Activated T-helper 17 cell treated with anti-CD3 and anti-CD28 coated beads, Interleukin-2, amount 50 U/mL, for 72 hours (primary cell): ENCODE measurements around the gene XPOT. TPM values are rescaled to one million over a fixed set of nuclear protein-coding genes. Genes with fewer than 3 reads are reported as not detected.
A peak's percentile ranks its signal among the peaks of the same experiment; 100 is the strongest.

ENCODE experiments used
- ATAC-seq: fragments of 150-1000 bp; cut with Tn5 transposase; replicated peaks from 2 replicates; pipeline ENCODE4 v1.10.0; 2021; ENCODE audit warnings: mild to moderate bottlenecking, moderate library complexity
- H3K27ac Mint-ChIP-seq: one replicate; pipeline ENCODE4 v1.8.0; 2022; ENCODE audit warnings: mixed read lengths
- H3K27me3 Mint-ChIP-seq: one replicate; pipeline ENCODE4 v1.8.0; 2022; ENCODE audit warnings: mixed read lengths
- H3K36me3 Mint-ChIP-seq: one replicate; pipeline ENCODE4 v1.8.0; 2022; ENCODE audit warnings: low read depth, mild to moderate bottlenecking, mixed read lengths
- H3K4me1 Mint-ChIP-seq: one replicate; pipeline ENCODE4 v1.8.0; 2022; ENCODE audit warnings: mixed read lengths
- H3K4me3 Mint-ChIP-seq: one replicate; pipeline ENCODE4 v1.8.0; 2022; ENCODE audit warnings: mild to moderate bottlenecking, mixed read lengths
- H3K9me3 Mint-ChIP-seq: one replicate; pipeline ENCODE4 v1.8.0; 2022; ENCODE audit warnings: mixed read lengths
- total RNA-seq, 2 donors: library from RNA; stranded (reverse); gene quantifications; one replicate each; pipeline ENCODE4 v1.2.3, GENCODE V29; 2022

Gene XPOT
- total RNA-seq, 2 donors from 2014 or later = 72.7 to 131 TPM

GRCh38 chr12:64402181-64402580 is 2.0 kb upstream of the XPOT start:
- Mint-ChIP-seq H3K27me3 (no peaks in the 10 kb centered on the region), H3K4me1 (peaks cover 10% of the 10 kb centered on the region), H3K36me3 (peaks cover 8% of the 10 kb centered on the region), H3K9me3 (no peaks in the 10 kb centered on the region), H3K4me3 (no peak overlapping the region), H3K27ac (no peak overlapping the region)
- no peak for ATAC-seq

GRCh38 chr12:64404470-64405256 is 471 bp downstream of the XPOT start:
- ATAC-seq = peak; percentile 25
- peaks cover 9% of the 10 kb centered on the region for H3K4me1 Mint-ChIP-seq

GRCh38 chr12:64407342-64408223 is 3.4 kb downstream of the XPOT start:
- Mint-ChIP-seq H3K27ac (no peak overlapping the region), H3K4me1 (peaks cover 4% of the 10 kb centered on the region), H3K27me3 (no peaks in the 10 kb centered on the region), H3K9me3 (no peaks in the 10 kb centered on the region), H3K36me3 (peaks cover 48% of the 10 kb centered on the region), H3K4me3 (peak overlapping the region; percentile 90)
- no peak for ATAC-seq

More at GRCh38 chr12:64404470-64405256, 471 bp downstream of the XPOT start:
- no peaks in the 10 kb centered on the region for H3K27me3 Mint-ChIP-seq
- peaks cover 19% of the 10 kb centered on the region for H3K36me3 Mint-ChIP-seq
- no peaks in the 10 kb centered on the region for H3K9me3 Mint-ChIP-seq
- H3K4me3 Mint-ChIP-seq = peak overlapping the region; percentile 90
- H3K27ac Mint-ChIP-seq = peak overlapping the region; percentile 91

GRCh38 chr12:64411427-64411826 is 7.2 kb downstream of the XPOT start:
- H3K4me1 Mint-ChIP-seq = peaks cover 7% of the 10 kb centered on the region
- no peak overlapping the region for H3K4me3 Mint-ChIP-seq
- no peaks in the 10 kb centered on the region for H3K9me3 Mint-ChIP-seq
- H3K27me3 Mint-ChIP-seq = no peaks in the 10 kb centered on the region
- no peak for ATAC-seq
- peaks cover 79% of the 10 kb centered on the region for H3K36me3 Mint-ChIP-seq
- peak overlapping the region; percentile 22 for H3K27ac Mint-ChIP-seq

- Mint-ChIP-seq H3K4me1 (peaks cover 7% of the 10 kb centered on the region), H3K27ac (no peak overlapping the region), H3K4me3 (no peak overlapping the region), H3K27me3 (no peaks in the 10 kb centered on the region), H3K36me3 (peaks cover 89% of the 10 kb centered on the region), H3K9me3 (no peaks in the 10 kb centered on the region)
- ATAC-seq = no peak
These were observed 8.3 kb downstream of the XPOT start for GRCh38 chr12:64412459-64412858.

GRCh38 chr12:64413884-64414283 is 9.7 kb downstream of the XPOT start:
- Mint-ChIP-seq H3K27me3 (no peaks in the 10 kb centered on the region), H3K36me3 (peaks cover 99% of the 10 kb centered on the region), H3K27ac (no peak overlapping the region)

GRCh38 chr12:64418209-64418608 is 14.0 kb downstream of the XPOT start:
- Mint-ChIP-seq H3K9me3 (no peaks in the 10 kb centered on the region), H3K27me3 (no peaks in the 10 kb centered on the region), H3K4me3 (no peak overlapping the region), H3K27ac (peak overlapping the region; percentile 63), H3K4me1 (no peaks in the 10 kb centered on the region), H3K36me3 (peaks cover 100% of the 10 kb centered on the region)
- no peak for ATAC-seq

More at GRCh38 chr12:64413884-64414283, 9.7 kb downstream of the XPOT start:
- Mint-ChIP-seq H3K4me3 (no peak overlapping the region), H3K4me1 (peaks cover 7% of the 10 kb centered on the region), H3K9me3 (no peaks in the 10 kb centered on the region)
- no peak for ATAC-seq

GRCh38 chr12:64419696-64420095 is 15.5 kb downstream of the XPOT start:
- no peaks in the 10 kb centered on the region for H3K4me1 Mint-ChIP-seq
- no peaks in the 10 kb centered on the region for H3K27me3 Mint-ChIP-seq
- ATAC-seq = no peak
- H3K9me3 Mint-ChIP-seq = no peaks in the 10 kb centered on the region
- no peak overlapping the region for H3K27ac Mint-ChIP-seq
- no peak overlapping the region for H3K4me3 Mint-ChIP-seq
- H3K36me3 Mint-ChIP-seq = peaks cover 100% of the 10 kb centered on the region

GRCh38 chr12:64427988-64428387 is 23.8 kb downstream of the XPOT start:
- H3K9me3 Mint-ChIP-seq = no peaks in the 10 kb centered on the region
- no peak for ATAC-seq
- H3K36me3 Mint-ChIP-seq = peaks cover 100% of the 10 kb centered on the region
- H3K4me1 Mint-ChIP-seq = no peaks in the 10 kb centered on the region
- H3K27ac Mint-ChIP-seq = no peak overlapping the region
- no peaks in the 10 kb centered on the region for H3K27me3 Mint-ChIP-seq
- no peak overlapping the region for H3K4me3 Mint-ChIP-seq

GRCh38 chr12:64428956-64429355 is 24.8 kb downstream of the XPOT start:
- Mint-ChIP-seq H3K9me3 (no peaks in the 10 kb centered on the region), H3K4me1 (no peaks in the 10 kb centered on the region), H3K27ac (no peak overlapping the region), H3K36me3 (peaks cover 100% of the 10 kb centered on the region), H3K4me3 (no peak overlapping the region), H3K27me3 (no peaks in the 10 kb centered on the region)
- no peak for ATAC-seq

GRCh38 chr12:64430886-64431285 is 26.7 kb downstream of the XPOT start:
- H3K27ac Mint-ChIP-seq = no peak overlapping the region
- no peak overlapping the region for H3K4me3 Mint-ChIP-seq
- no peak for ATAC-seq
- H3K36me3 Mint-ChIP-seq = peaks cover 100% of the 10 kb centered on the region
- H3K4me1 Mint-ChIP-seq = no peaks in the 10 kb centered on the region
- no peaks in the 10 kb centered on the region for H3K9me3 Mint-ChIP-seq
- H3K27me3 Mint-ChIP-seq = no peaks in the 10 kb centered on the region

- Mint-ChIP-seq H3K4me3 (no peak overlapping the region), H3K27me3 (no peaks in the 10 kb centered on the region), H3K9me3 (no peaks in the 10 kb centered on the region), H3K4me1 (no peaks in the 10 kb centered on the region), H3K27ac (no peak overlapping the region), H3K36me3 (peaks cover 100% of the 10 kb centered on the region)
- ATAC-seq = no peak
These were observed 27.6 kb downstream of the XPOT start for GRCh38 chr12:64431791-64432190.

GRCh38 chr12:64433915-64434314 is 29.7 kb downstream of the XPOT start:
- H3K36me3 Mint-ChIP-seq = peaks cover 100% of the 10 kb centered on the region
- no peak overlapping the region for H3K4me3 Mint-ChIP-seq
- peaks cover 4% of the 10 kb centered on the region for H3K4me1 Mint-ChIP-seq
- H3K9me3 Mint-ChIP-seq = no peaks in the 10 kb centered on the region
- no peak for ATAC-seq
- H3K27ac Mint-ChIP-seq = no peak overlapping the region
- H3K27me3 Mint-ChIP-seq = no peaks in the 10 kb centered on the region

- Mint-ChIP-seq H3K36me3 (peaks cover 98% of the 10 kb centered on the region), H3K4me3 (no peak overlapping the region)
These were observed 35.9 kb downstream of the XPOT start for GRCh38 chr12:64440100-64440499.

GRCh38 chr12:64445490-64445889 is 41.3 kb downstream of the XPOT start:
- Mint-ChIP-seq H3K4me1 (peaks cover 3% of the 10 kb centered on the region), H3K9me3 (no peaks in the 10 kb centered on the region), H3K27ac (peak overlapping the region; percentile 43), H3K4me3 (no peak overlapping the region), H3K27me3 (no peaks in the 10 kb centered on the region), H3K36me3 (peaks cover 88% of the 10 kb centered on the region)
- ATAC-seq = peak; percentile 45

More at GRCh38 chr12:64440100-64440499, 35.9 kb downstream of the XPOT start:
- Mint-ChIP-seq H3K27ac (no peak overlapping the region), H3K27me3 (no peaks in the 10 kb centered on the region), H3K9me3 (no peaks in the 10 kb centered on the region), H3K4me1 (peaks cover 4% of the 10 kb centered on the region)
- ATAC-seq = no peak
